GM12878 (cell line): Measurements from ENCODE around the gene ARHGEF1. TPM values are rescaled to one million over a fixed set of nuclear protein-coding genes. Genes with fewer than 3 reads are reported as not detected.

Experiments used
- ATAC-seq: fragments of 200-7000 bp; cut with Tn5 transposase; 3 replicates; pipeline ENCODE4 v1.9.1; 2020; ENCODE audit warnings: mild to moderate bottlenecking, moderate library complexity
- BruUV-seq: library from RNA; stranded (reverse); fragments of 400-500 nt; replicated peaks from 2 replicates; lab custom pipeline; 2021; lab: Mats Ljungman, UMichigan
- CTCF ChIA-PET: fragments of 300-600 bp; sonication (Branson Sonifier 250); formaldehyde crosslinking; extraction: SDS; loops from one replicate; lab custom pipeline; 2021; ENCODE audit warnings: inconsistent platforms; lab: Yijun Ruan, JAX
- POLR2A ChIA-PET: fragments of 350-600 bp; formaldehyde crosslinking; extraction: SDS; loops from one replicate; lab custom pipeline; 2021; ENCODE audit warnings: inconsistent platforms; lab: Charles Lee
- RAD21 ChIA-PET: fragments of 300-600 bp; sonication (Branson Sonifier 250); formaldehyde crosslinking; loops from one replicate; lab custom pipeline; 2023; ENCODE audit warnings: antibody characterized with exemption; ENCODE audit not compliant: unreplicated experiment; lab: Charles Lee
- SMC1A ChIA-PET: fragments of 300-600 bp; sonication (Branson Sonifier 250); formaldehyde crosslinking; loops from one replicate; lab custom pipeline; 2023; ENCODE audit not compliant: unreplicated experiment, uncharacterized antibody; lab: Charles Lee
- DNase-seq: peaks from one replicate; pipeline ENCODE4 v3.0.0-alpha.2; 2011; ENCODE audit warnings: low read depth, low spot score
- FAIRE-seq: peaks from 3 replicates; lab custom pipeline; 2011; peaks lifted over from hg19 to GRCh38; lab: Jason Lieb, UNC
- H2AFZ ChIP-seq: 2 replicates; pipeline ENCODE4 v1.6.0; 2011; ENCODE audit warnings: low read depth, low read length, control low read depth; ENCODE audit not compliant: control insufficient read depth
- H3K27ac ChIP-seq: 2 replicates; pipeline ENCODE4 v1.5.1; 2011; ENCODE audit warnings: control low read depth; ENCODE audit not compliant: control insufficient read depth, insufficient read depth
- H3K27me3 ChIP-seq, 2 experiments: replicated peaks in 1 of 2; 2 replicates each; pipeline versions ENCODE4 v1.6.0 to v1.6.1; 2011; ENCODE audit warnings: low read length in 1 of 2; ENCODE audit not compliant: control insufficient read depth in 2 of 2, insufficient read depth in 2 of 2
- H3K36me3 ChIP-seq, 2 experiments: 2 replicates each; pipeline ENCODE4 v1.5.1; 2011; ENCODE audit warnings: low read length in 1 of 2; ENCODE audit not compliant: control insufficient read depth in 2 of 2, insufficient read depth in 2 of 2
- H3K4me1 ChIP-seq: 2 replicates; pipeline ENCODE4 v1.6.1; 2011; ENCODE audit warnings: mild to moderate bottlenecking, low read length, moderate library complexity, mixed read lengths; ENCODE audit not compliant: control insufficient read depth, insufficient read depth
- H3K4me2 ChIP-seq: 2 replicates; pipeline ENCODE4 v1.6.0; 2011; ENCODE audit warnings: control low read depth; ENCODE audit not compliant: control insufficient read depth, insufficient read depth
- H3K4me3 ChIP-seq: fragments of 200-600 bp; sonication (generic); 2 replicates; pipeline ENCODE4 v1.5.1; 2016
- H3K79me2 ChIP-seq: 2 replicates; pipeline ENCODE4 v1.6.0; 2011; ENCODE audit warnings: low read length; ENCODE audit not compliant: control insufficient read depth, insufficient read depth
- H3K9ac ChIP-seq: 2 replicates; pipeline ENCODE4 v1.8.0; 2011; ENCODE audit warnings: low read length, control low read depth, mixed read lengths; ENCODE audit not compliant: control insufficient read depth, insufficient read depth
- H3K9me3 ChIP-seq: replicated peaks from 3 replicates; pipeline ENCODE4 v1.5.1; 2011; ENCODE audit warnings: mild to moderate bottlenecking, low read length; ENCODE audit not compliant: control insufficient read depth, insufficient read depth
- H4K20me1 ChIP-seq: 2 replicates; pipeline ENCODE4 v1.6.0; 2011; ENCODE audit not compliant: control insufficient read depth, insufficient read depth
- EZH2 ChIP-seq: IDR thresholded peaks from 2 replicates; pipeline ENCODE4 v1.6.1; 2012; ENCODE audit warnings: low read depth, mild to moderate bottlenecking, control low read depth, inconsistent platforms, low read length, borderline replicate concordance; ENCODE audit not compliant: control insufficient read depth
- HDAC6 ChIP-seq: fragments of 200-600 bp; sonication (generic); IDR thresholded peaks from one replicate; pipeline ENCODE4 v1.8.0; 2017; ENCODE audit warnings: antibody characterized with exemption; ENCODE audit not compliant: unreplicated experiment
- KDM1A ChIP-seq: fragments of 200-600 bp; sonication (generic); IDR thresholded peaks from 2 replicates; pipeline ENCODE4 v1.6.1; 2016; ENCODE audit warnings: borderline replicate concordance
- SMARCA5 ChIP-seq: fragments of 450-650 bp; IDR thresholded peaks from 2 replicates; pipeline ENCODE4 v1.6.1; 2017; ENCODE audit warnings: mild to moderate bottlenecking
- TCF3 ChIP-seq: IDR thresholded peaks from 2 replicates; pipeline ENCODE4 v1.6.1; 2012; ENCODE audit warnings: low read depth, mild to moderate bottlenecking, low read length, borderline replicate concordance; ENCODE audit not compliant: insufficient read depth
- ZNF207 ChIP-seq: fragments of 450-650 bp; IDR thresholded peaks from 2 replicates; pipeline ENCODE4 v1.6.1; 2014; ENCODE audit warnings: antibody characterized with exemption, mild to moderate bottlenecking, borderline replicate concordance
- ZNF24 ChIP-seq: fragments of 450-650 bp; IDR thresholded peaks from 2 replicates; pipeline ENCODE4 v1.6.1; 2017; ENCODE audit warnings: antibody characterized with exemption, mild to moderate bottlenecking
- WGBS: methylation state at CpG from one replicate; pipeline ENCODE4 v1.1.6; 2016; ENCODE audit warnings: low lambda C conversion rate; ENCODE audit not compliant: insufficient replicate concordance, insufficient coverage; ENCODE audit errors: missing lambda C conversion rate; 5-methylcytosine and 5-hydroxymethylcytosine counted together
- in situ Hi-C: fragments of 300-500 bp; cut with MboI; formaldehyde crosslinking; loops from 9 replicates; pipeline ENCODE4 v1.14.3; 2018; ENCODE audit warnings: mixed read lengths
- intact Hi-C: fragments of 100-400 bp; cut with micrococcal nuclease; formaldehyde crosslinking; loops from one replicate; pipeline ENCODE4 v1.14.2; 2022; ENCODE audit not compliant: unreplicated experiment
- polyA plus RNA-seq, 11 experiments: library from polyadenylated mRNA; depleted of rRNA in 4 of 11; unstranded in 6 of 11; stranded (reverse) in 5 of 11; fragments of >200 nt; fragmentation: Nextera tagmentation in 4 of 11; fragmentation: Illumina TruSeq in 1 of 11; extraction: Ambion mirVana in 4 of 11; extraction: Trizol in 1 of 11; gene quantifications; 1 replicate in 1 of 11; 2 replicates in 10 of 11; pipeline versions ENCODE4 v1.2.1 to v1.2.3, GENCODE V29; 2011 to 2016; ENCODE audit warnings: inconsistent platforms in 2 of 11, missing spikeins in 2 of 11, low read depth in 1 of 11
- total RNA-seq, 4 experiments: library from RNA; depleted of rRNA in 3 of 4; stranded (reverse); fragments of >200 nt in 3 of 4; fragmentation: Illumina TruSeq in 1 of 4; extraction: Trizol in 1 of 4; gene quantifications; 2 replicates each; pipeline versions ENCODE4 v1.2.1 to v1.2.3, GENCODE V29; 2013 to 2021
- TF ChIP-seq, protein P1 (sequence below): fragments of 450-650 bp; conservative IDR thresholded peaks from 2 replicates; pipeline ENCODE4 v1.6.1; 2017; ENCODE audit warnings: mild to moderate bottlenecking, moderate library complexity
- TF ChIP-seq, protein P2 (sequence below): IDR thresholded peaks from 2 replicates; pipeline ENCODE4 v1.6.1; 2012; ENCODE audit warnings: low read depth, low read length, improper control_type of control experiment
- TF ChIP-seq, protein P3 (sequence below): IDR thresholded peaks from 2 replicates; pipeline ENCODE4 v1.6.1; 2012; ENCODE audit warnings: low read length, inconsistent platforms

ARHGEF1 gene
- total and polyA plus RNA-seq, 10 of the 15 experiments (the other 5 are each of a cell fraction or from before 2014, with no cell fraction given): 1.2 to 207 (median 53.9) TPM

DNA sequence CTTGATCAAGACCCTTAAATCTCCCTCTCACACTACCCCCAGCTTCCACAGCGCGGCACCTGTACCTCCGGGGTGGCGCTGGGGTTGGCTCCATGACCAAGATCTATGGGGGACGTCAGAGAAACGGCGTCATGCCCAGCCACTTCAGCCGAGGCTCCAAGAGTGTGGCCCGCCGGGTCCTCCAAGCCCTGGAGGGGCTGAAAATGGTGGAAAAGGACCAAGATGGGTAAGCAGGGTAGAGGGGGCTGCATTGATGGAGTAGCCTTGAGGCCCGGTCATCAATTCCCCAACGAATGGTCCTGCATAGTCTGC lies 14.0 kb upstream of the ARHGEF1 start:
- H3K4me2 ChIP-seq: peak overlapping the region; percentile 47
- H3K79me2 ChIP-seq: peaks cover 46% of the 10 kb centered on the region
- ATAC-seq (no peak), FAIRE-seq (no peak), DNase-seq (no peak)
- ChIA-PET RAD21 (interaction anchor here (1.0 to 1.4 kb wide), 2 partner anchors 10 to 82 kb away, joined by 4 to 6 read pairs; no protein-coding TSS in a partner anchor), POLR2A (interaction anchor here (0.6 to 6.6 kb wide), 3 partner anchors 9 to 77 kb away, joined by 3 to 46 read pairs (median 4); partner anchors contain the start of gene RPS19), CTCF (interaction anchor here (0.9 to 1.1 kb wide), 2 partner anchors 16 to 74 kb away, joined by 3 to 5 read pairs; no protein-coding TSS in a partner anchor), SMC1A (interaction anchor here (0.5 to 1.5 kb wide), 2 partner anchors 9 to 250 kb away, joined by 3 to 10 read pairs; partner anchors contain the start of gene RPS19)
- no peaks in the 10 kb centered on the region for H3K27me3 ChIP-seq
- H3K4me3 ChIP-seq: no peak overlapping the region
- no peak overlapping the region for H2AFZ ChIP-seq
- no peaks in the 10 kb centered on the region for H3K9me3 ChIP-seq
- peaks cover 30% of the 10 kb centered on the region for H4K20me1 ChIP-seq
- H3K27ac ChIP-seq: no peak overlapping the region
- H3K9ac ChIP-seq: no peak overlapping the region
- in situ Hi-C loops: no loop called here
- peaks cover 29 to 34% of the 10 kb centered on the region in 2 experiments for H3K36me3 ChIP-seq
- H3K4me1 ChIP-seq: peaks cover 78% of the 10 kb centered on the region
- intact Hi-C loops: no loop called here
- 84% methylated on average over 12 of the region's 12 CpGs for WGBS
- no peak for TF ChIP-seq ZNF24
- TF ChIP-seq, protein P1, sequence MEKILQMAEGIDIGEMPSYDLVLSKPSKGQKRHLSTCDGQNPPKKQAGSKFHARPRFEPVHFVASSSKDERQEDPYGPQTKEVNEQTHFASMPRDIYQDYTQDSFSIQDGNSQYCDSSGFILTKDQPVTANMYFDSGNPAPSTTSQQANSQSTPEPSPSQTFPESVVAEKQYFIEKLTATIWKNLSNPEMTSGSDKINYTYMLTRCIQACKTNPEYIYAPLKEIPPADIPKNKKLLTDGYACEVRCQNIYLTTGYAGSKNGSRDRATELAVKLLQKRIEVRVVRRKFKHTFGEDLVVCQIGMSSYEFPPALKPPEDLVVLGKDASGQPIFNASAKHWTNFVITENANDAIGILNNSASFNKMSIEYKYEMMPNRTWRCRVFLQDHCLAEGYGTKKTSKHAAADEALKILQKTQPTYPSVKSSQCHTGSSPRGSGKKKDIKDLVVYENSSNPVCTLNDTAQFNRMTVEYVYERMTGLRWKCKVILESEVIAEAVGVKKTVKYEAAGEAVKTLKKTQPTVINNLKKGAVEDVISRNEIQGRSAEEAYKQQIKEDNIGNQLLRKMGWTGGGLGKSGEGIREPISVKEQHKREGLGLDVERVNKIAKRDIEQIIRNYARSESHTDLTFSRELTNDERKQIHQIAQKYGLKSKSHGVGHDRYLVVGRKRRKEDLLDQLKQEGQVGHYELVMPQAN: no peak
- TF ChIP-seq EZH2: no peak
- TF ChIP-seq TCF3: no peak
- TF ChIP-seq ZNF207: no peak
- TF ChIP-seq, protein P2, sequence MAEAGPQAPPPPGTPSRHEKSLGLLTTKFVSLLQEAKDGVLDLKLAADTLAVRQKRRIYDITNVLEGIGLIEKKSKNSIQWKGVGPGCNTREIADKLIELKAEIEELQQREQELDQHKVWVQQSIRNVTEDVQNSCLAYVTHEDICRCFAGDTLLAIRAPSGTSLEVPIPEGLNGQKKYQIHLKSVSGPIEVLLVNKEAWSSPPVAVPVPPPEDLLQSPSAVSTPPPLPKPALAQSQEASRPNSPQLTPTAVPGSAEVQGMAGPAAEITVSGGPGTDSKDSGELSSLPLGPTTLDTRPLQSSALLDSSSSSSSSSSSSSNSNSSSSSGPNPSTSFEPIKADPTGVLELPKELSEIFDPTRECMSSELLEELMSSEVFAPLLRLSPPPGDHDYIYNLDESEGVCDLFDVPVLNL: no peak
- TF ChIP-seq, protein P3, sequence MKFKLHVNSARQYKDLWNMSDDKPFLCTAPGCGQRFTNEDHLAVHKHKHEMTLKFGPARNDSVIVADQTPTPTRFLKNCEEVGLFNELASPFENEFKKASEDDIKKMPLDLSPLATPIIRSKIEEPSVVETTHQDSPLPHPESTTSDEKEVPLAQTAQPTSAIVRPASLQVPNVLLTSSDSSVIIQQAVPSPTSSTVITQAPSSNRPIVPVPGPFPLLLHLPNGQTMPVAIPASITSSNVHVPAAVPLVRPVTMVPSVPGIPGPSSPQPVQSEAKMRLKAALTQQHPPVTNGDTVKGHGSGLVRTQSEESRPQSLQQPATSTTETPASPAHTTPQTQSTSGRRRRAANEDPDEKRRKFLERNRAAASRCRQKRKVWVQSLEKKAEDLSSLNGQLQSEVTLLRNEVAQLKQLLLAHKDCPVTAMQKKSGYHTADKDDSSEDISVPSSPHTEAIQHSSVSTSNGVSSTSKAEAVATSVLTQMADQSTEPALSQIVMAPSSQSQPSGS: no peak
- no peak for TF ChIP-seq SMARCA5
- no peak for TF ChIP-seq KDM1A
- TF ChIP-seq HDAC6: no peak
- BruUV-seq: no TSS peak
